Measurements from ENCODE around the gene NPVF.

- TF ChIP-seq, protein P1, sequence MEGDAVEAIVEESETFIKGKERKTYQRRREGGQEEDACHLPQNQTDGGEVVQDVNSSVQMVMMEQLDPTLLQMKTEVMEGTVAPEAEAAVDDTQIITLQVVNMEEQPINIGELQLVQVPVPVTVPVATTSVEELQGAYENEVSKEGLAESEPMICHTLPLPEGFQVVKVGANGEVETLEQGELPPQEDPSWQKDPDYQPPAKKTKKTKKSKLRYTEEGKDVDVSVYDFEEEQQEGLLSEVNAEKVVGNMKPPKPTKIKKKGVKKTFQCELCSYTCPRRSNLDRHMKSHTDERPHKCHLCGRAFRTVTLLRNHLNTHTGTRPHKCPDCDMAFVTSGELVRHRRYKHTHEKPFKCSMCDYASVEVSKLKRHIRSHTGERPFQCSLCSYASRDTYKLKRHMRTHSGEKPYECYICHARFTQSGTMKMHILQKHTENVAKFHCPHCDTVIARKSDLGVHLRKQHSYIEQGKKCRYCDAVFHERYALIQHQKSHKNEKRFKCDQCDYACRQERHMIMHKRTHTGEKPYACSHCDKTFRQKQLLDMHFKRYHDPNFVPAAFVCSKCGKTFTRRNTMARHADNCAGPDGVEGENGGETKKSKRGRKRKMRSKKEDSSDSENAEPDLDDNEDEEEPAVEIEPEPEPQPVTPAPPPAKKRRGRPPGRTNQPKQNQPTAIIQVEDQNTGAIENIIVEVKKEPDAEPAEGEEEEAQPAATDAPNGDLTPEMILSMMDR (conservative IDR thresholded peaks at IDR 0.05; ENCODE audit: low read depth, low read length) = no peak
- TF ChIP-seq POLR2A (IDR thresholded peaks at IDR 0.05; ENCODE audit: low read depth, low read length) = no peak
Observed at GRCh38 chr7:25181532-25181931, 46.8 kb downstream of the NPVF start.

All from IMR-90 (cell line).